A673 (cell line): ENCODE measurements around the gene GRHL3.

Experiments used
- EZH2 ChIP-seq: fragments of 200-600 bp; sonication (generic); IDR thresholded peaks from 2 replicates; pipeline ENCODE4 v1.6.1; 2017; ENCODE audit warnings: borderline replicate concordance, low read depth, mild to moderate bottlenecking, mixed read lengths, antibody characterized with exemption, low read length; ENCODE audit not compliant: poor library complexity, severe bottlenecking
- TF ChIP-seq, protein P1 (sequence below): fragments of 300-800, 200-600 bp; sonication (generic); conservative IDR thresholded peaks from 2 replicates; pipeline ENCODE4 v1.5.1; 2017; ENCODE audit warnings: low read depth, mild to moderate bottlenecking, antibody characterized with exemption, low read length, moderate library complexity, mixed read lengths

DNA sequence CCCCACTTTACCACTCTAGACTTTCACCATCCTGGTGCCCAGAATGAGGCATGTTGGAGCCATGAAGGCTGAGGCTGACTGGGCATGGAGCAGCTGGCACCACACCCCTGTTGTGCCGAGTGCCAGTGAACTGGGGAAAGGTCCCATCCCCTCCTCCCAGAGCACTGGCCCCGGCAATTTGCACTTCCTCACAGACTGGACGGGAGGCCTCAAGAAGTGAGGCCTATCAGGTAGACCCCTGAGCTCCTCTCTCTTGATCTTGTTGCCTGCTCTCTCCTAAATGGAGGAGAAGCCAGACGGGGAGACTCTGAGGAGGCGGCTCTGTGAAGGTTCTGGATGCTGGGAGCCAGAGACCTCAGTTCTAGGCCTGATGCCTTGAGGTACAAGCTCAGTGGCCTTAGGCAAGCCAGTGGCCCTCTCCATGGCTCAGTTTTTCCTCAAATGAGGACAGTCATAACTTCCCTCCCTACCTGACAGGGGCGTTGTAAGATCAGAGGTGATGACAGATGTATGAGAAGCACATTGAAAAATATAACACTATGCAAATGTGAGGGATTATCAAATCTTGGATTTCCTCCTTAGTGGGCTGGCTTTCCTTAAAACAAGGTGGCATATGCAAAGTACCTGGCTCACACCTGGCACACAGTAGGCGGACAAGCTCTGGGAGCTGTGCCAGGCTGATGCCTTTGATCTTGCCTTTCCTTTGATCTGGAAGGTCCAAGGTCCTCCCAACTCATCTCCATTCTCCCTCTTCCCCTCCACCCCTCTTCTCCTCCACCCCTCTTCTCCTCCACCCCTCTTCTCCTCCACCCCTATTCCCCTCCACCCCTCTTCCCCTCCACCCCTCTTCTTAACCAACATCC, 6.7 kb downstream of the GRHL3 start:
- TF ChIP-seq, protein P1, sequence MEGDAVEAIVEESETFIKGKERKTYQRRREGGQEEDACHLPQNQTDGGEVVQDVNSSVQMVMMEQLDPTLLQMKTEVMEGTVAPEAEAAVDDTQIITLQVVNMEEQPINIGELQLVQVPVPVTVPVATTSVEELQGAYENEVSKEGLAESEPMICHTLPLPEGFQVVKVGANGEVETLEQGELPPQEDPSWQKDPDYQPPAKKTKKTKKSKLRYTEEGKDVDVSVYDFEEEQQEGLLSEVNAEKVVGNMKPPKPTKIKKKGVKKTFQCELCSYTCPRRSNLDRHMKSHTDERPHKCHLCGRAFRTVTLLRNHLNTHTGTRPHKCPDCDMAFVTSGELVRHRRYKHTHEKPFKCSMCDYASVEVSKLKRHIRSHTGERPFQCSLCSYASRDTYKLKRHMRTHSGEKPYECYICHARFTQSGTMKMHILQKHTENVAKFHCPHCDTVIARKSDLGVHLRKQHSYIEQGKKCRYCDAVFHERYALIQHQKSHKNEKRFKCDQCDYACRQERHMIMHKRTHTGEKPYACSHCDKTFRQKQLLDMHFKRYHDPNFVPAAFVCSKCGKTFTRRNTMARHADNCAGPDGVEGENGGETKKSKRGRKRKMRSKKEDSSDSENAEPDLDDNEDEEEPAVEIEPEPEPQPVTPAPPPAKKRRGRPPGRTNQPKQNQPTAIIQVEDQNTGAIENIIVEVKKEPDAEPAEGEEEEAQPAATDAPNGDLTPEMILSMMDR = no peak
- no peak for TF ChIP-seq EZH2
